NCI-H446 (cell line): ENCODE results near the gene CCR5.
"Not testable (repeated sequence)": the region's sequence is repeated elsewhere in the genome, so short reads cannot be mapped to it uniquely, and the experiment has no call there.

Source experiments
- DNase-seq, 2 experiments: peaks; one replicate each; lab custom pipeline; 2025; lab: John Stamatoyannopoulos, UW

Gene CCR5

GRCh38 chr3:46386205-46386604 lies 15.5 kb downstream of the CCR5 start:
- no peak for DNase-seq

GRCh38 chr3:46388847-46389246 lies 18.1 kb downstream of the CCR5 start:
- DNase-seq, result not testable (repeated sequence)

GRCh38 chr3:46389306-46389705 lies 18.6 kb downstream of the CCR5 start:
- no peak for DNase-seq

- DNase-seq, result not testable (repeated sequence)
Observed at GRCh38 chr3:46391526-46391925, 20.8 kb downstream of the CCR5 start.

GRCh38 chr3:46393011-46393410 lies 22.3 kb downstream of the CCR5 start:
- DNase-seq, result no peak

GRCh38 chr3:46393554-46394434 lies 23.0 kb downstream of the CCR5 start:
- no peak for DNase-seq

GRCh38 chr3:46395210-46395661 lies 24.5 kb downstream of the CCR5 start:
- DNase-seq, result no peak

GRCh38 chr3:46395766-46396530 lies 25.2 kb downstream of the CCR5 start:
- DNase-seq, result no peak

GRCh38 chr3:46397111-46397510 lies 26.4 kb downstream of the CCR5 start:
- no peak for DNase-seq

GRCh38 chr3:46398186-46398955 lies 27.6 kb downstream of the CCR5 start:
- no peak for DNase-seq

GRCh38 chr3:46399098-46399497 lies 28.4 kb downstream of the CCR5 start:
- DNase-seq, result no peak

- DNase-seq, result no peak
Observed at GRCh38 chr3:46399557-46399956, 28.8 kb downstream of the CCR5 start.

- DNase-seq, result no peak
Observed at GRCh38 chr3:46400000-46400734, 29.4 kb downstream of the CCR5 start.

GRCh38 chr3:46400846-46401245 lies 30.1 kb downstream of the CCR5 start:
- DNase-seq, result no peak

- no peak for DNase-seq
Observed at GRCh38 chr3:46401579-46401978, 30.8 kb downstream of the CCR5 start.

GRCh38 chr3:46402902-46403301 lies 32.2 kb downstream of the CCR5 start:
- DNase-seq, result not testable (repeated sequence)

- DNase-seq, result no peak
Observed at GRCh38 chr3:46405301-46406019, 34.7 kb downstream of the CCR5 start.

- no peak for DNase-seq
Observed at GRCh38 chr3:46406443-46406787, 35.7 kb downstream of the CCR5 start.

- no peak for DNase-seq
Observed at GRCh38 chr3:46406788-46407611, 36.3 kb downstream of the CCR5 start, which contains the start of the genes CCR5AS and CCRL2. CCR5AS (minus strand) TSS chr3:46407066. CCRL2 (plus strand) TSS chr3:46407259; CDS start chr3:46408080, 821 bp downstream.

- no peak for DNase-seq
Observed at GRCh38 chr3:46407970-46408369, 37.2 kb downstream of the CCR5 start.
